Measurements from ENCODE around the gene UBR7. TPM values are rescaled to one million over a fixed set of nuclear protein-coding genes. Genes with fewer than 3 reads are reported as not detected.
A peak's percentile ranks its signal among the peaks of the same experiment; 100 is the strongest.
"Not testable (repeated sequence)": the region's sequence is repeated elsewhere in the genome, so short reads cannot be mapped to it uniquely, and the experiment has no call there.

UBR7 gene
- total RNA-seq, 1 donor from 2014 or later = 8.3 TPM

GRCh38 chr14:93231129-93231979 is 24.3 kb downstream of the UBR7 start:
- intact Hi-C loops (cut with DNase I) = no loop called here
- no peak for TF ChIP-seq CTCF (IDR thresholded peaks at IDR 0.05)

DNA sequence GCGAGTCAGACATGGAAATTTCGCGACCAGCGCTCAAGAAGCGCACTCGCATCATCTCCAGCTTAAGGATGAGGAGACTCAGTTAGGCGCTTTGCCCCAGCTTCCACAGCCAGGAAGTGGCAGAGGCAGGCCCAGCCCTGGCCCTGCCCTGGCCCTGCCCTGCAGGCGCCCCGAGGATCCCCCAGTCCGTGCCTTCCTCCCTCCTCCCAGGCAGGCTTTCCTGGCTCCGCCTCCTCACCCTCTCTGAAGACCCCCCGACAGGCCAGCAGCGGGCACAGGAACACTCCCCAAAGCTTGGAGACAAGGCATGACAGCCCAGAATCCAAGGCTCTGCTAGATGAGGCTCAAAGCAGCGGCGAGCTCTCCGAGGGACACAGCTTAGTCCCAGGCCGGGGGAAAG is 25.1 kb downstream of the UBR7 start:
- TF ChIP-seq CTCF (IDR thresholded peaks at IDR 0.05) = no peak
- Histone ChIP-seq H3K27ac (no peak overlapping the region), H3K9me3 (no peaks in the 10 kb centered on the region), H3K4me3 (peak overlapping the region in 1 of 2 donors; percentile 59), H3K36me3 (peaks cover 10 to 16% of the 10 kb centered on the region in 2 donors), H3K4me1 (no peaks in the 10 kb centered on the region), H3K27me3 (no peaks in the 10 kb centered on the region)
- DNase-seq (ENCODE audit: low spot score in 2 of 2) = no peak
- intact Hi-C loops (cut with DNase I) = no loop called here

More at GRCh38 chr14:93231129-93231979, 24.3 kb downstream of the UBR7 start:
- no peak overlapping the region for H3K27ac ChIP-seq
- no peaks in the 10 kb centered on the region for H3K27me3 ChIP-seq
- no peaks in the 10 kb centered on the region for H3K9me3 ChIP-seq
- H3K36me3 ChIP-seq = peaks cover 15 to 21% of the 10 kb centered on the region in 2 donors
- H3K4me1 ChIP-seq = no peaks in the 10 kb centered on the region
- no peak for DNase-seq (ENCODE audit: low spot score in 2 of 2)
- H3K4me3 ChIP-seq = peak overlapping the region; percentile 50 to 59

DNA sequence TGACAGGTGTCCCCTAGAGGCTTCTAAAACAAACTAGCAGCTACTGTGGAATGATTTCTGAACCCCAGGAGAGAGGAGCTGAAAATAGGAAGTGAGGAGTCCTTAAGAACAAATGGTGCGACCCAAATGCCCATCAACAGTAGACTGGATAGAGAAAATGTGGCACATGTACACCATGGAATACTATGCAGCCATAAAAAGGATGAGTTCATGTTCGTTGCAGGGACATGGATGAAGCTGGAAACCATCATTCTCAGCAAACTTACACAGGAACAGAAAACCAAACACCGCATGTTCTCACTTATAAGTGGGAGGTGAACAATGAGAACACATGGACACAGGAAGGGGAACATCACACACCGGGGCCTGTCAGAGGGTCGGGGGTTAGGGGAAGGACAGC is 26.0 kb downstream of the UBR7 start:
- H3K27me3 ChIP-seq; DNase-seq (ENCODE audit: low spot score in 2 of 2); H3K4me3 ChIP-seq; H3K27ac ChIP-seq; H3K4me1 ChIP-seq; intact Hi-C loops (cut with DNase I); H3K9me3 ChIP-seq; H3K36me3 ChIP-seq: not testable (repeated sequence)

GRCh38 chr14:93234798-93235197 is 27.7 kb downstream of the UBR7 start:
- intact Hi-C loops (cut with DNase I) = no loop called here
- no peak for TF ChIP-seq CTCF (IDR thresholded peaks at IDR 0.05)
- H3K36me3 ChIP-seq = no peaks in the 10 kb centered on the region
- no peaks in the 10 kb centered on the region for H3K9me3 ChIP-seq
- H3K4me3 ChIP-seq = no peak overlapping the region
- DNase-seq (ENCODE audit: low spot score in 2 of 2) = no peak
- H3K27ac ChIP-seq = no peak overlapping the region
- no peaks in the 10 kb centered on the region for H3K4me1 ChIP-seq
- H3K27me3 ChIP-seq = no peaks in the 10 kb centered on the region

DNA sequence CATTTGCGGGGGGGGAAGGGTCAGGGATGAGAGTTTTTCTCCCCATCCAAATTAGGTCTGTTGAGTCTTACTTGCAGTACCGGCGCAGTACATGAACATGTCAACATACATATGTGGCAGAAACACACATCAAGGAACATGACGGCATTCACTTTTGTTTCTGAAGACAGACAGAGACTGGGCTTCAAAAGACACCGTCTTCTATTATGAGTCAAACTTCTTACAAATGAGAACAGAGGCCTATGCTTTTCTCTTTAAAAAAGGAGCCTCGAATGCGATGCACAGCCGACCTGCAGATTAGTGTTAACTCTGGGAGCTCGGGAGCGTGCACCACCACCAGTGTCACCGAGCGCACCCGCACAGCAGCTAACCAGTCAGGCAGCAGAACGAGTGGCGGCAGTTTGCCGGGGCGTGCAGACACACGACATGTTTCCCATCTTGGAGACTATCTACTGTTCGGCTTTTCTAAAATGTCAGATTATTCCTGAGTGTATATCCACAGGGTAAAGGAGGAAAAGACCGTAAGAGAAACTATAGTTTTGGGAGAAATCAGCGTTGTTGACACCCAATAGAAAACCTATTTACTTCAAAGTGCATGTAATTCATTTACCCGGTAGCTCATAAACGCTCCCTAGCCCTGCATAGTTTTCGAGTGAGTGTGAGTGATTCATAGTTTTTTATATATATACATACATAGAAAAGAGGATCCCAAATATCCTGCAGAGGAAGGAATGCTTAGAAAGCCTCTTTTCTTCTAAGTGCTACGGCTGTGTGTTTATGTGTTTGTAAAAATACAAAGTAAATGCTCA is 33.0 kb downstream of the UBR7 start:
- H3K9me3 ChIP-seq = no peaks in the 10 kb centered on the region

More for the DNA sequence above, 33.0 kb downstream of the UBR7 start:
- H3K27ac ChIP-seq = no peak overlapping the region
- H3K4me1 ChIP-seq = no peaks in the 10 kb centered on the region
- DNase-seq (ENCODE audit: low spot score in 2 of 2) = no peak
- H3K27me3 ChIP-seq = no peaks in the 10 kb centered on the region
- no peak overlapping the region for H3K4me3 ChIP-seq
- H3K36me3 ChIP-seq = peaks cover 38 to 42% of the 10 kb centered on the region in 2 donors
- no peak for TF ChIP-seq CTCF (IDR thresholded peaks at IDR 0.05)
- intact Hi-C loops (cut with DNase I) = no loop called here
